Keratinocyte (primary cell): Measurements from ENCODE around the gene DCN. TPM values are rescaled to one million over a fixed set of nuclear protein-coding genes. Genes with fewer than 3 reads are reported as not detected.

ENCODE experiments used
- DNase-seq: peaks from one replicate; pipeline ENCODE4 v3.0.0-alpha.2; 2011; ENCODE audit warnings: low read depth, missing footprints, low spot score
- FAIRE-seq: peaks from 2 replicates; lab custom pipeline; 2011; peaks lifted over from hg19 to GRCh38; lab: Jason Lieb, UNC
- H2AFZ ChIP-seq: 2 replicates; pipeline ENCODE4 v1.6.0; 2012; ENCODE audit warnings: low read length, control low read depth, inconsistent platforms; ENCODE audit not compliant: control insufficient read depth
- H3K27ac ChIP-seq: 2 replicates; pipeline ENCODE4 v1.5.1; 2011; ENCODE audit warnings: low read length; ENCODE audit not compliant: control insufficient read depth, insufficient read depth
- H3K27me3 ChIP-seq: 3 replicates; pipeline ENCODE4 v1.6.0; 2011; ENCODE audit warnings: low read length; ENCODE audit not compliant: control insufficient read depth, insufficient read depth; ENCODE audit errors: extremely low read depth
- H3K36me3 ChIP-seq, 2 experiments: 2 replicates in 1 of 2; 3 replicates in 1 of 2; pipeline ENCODE4 v1.5.1; 2011; ENCODE audit warnings: low read length in 2 of 2, mild to moderate bottlenecking in 1 of 2; ENCODE audit not compliant: control insufficient read depth in 2 of 2, insufficient read depth in 2 of 2; ENCODE audit errors: extremely low read depth in 1 of 2
- H3K4me1 ChIP-seq: 3 replicates; pipeline ENCODE4 v1.5.1; 2011; ENCODE audit warnings: low read length; ENCODE audit not compliant: control insufficient read depth, insufficient read depth; ENCODE audit errors: extremely low read depth
- H3K4me2 ChIP-seq: 3 replicates; pipeline ENCODE4 v1.6.0; 2011; ENCODE audit warnings: low read depth, low read length; ENCODE audit not compliant: control insufficient read depth, insufficient read depth; ENCODE audit errors: extremely low read depth
- H3K4me3 ChIP-seq, 3 experiments: fragments of 200-600 bp in 1 of 3; sonication (generic) in 1 of 3; 2 replicates in 2 of 3; 3 replicates in 1 of 3; pipeline ENCODE4 v1.5.1; 2011 to 2016; ENCODE audit warnings: low read length in 3 of 3, mild to moderate bottlenecking in 3 of 3, control low read depth in 2 of 3, inconsistent platforms in 1 of 3, low read depth in 1 of 3, mixed read lengths in 1 of 3, mixed run types in 1 of 3, moderate library complexity in 1 of 3; ENCODE audit not compliant: control insufficient read depth in 2 of 3, insufficient read depth in 2 of 3; ENCODE audit errors: extremely low read depth in 1 of 3
- H3K79me2 ChIP-seq: 2 replicates; pipeline ENCODE4 v1.6.0; 2012; ENCODE audit warnings: low read length; ENCODE audit not compliant: control insufficient read depth, insufficient read depth
- H3K9ac ChIP-seq: 3 replicates; pipeline ENCODE4 v1.6.0; 2011; ENCODE audit warnings: low read length; ENCODE audit not compliant: control insufficient read depth, insufficient read depth; ENCODE audit errors: extremely low read depth
- H3K9me1 ChIP-seq: 3 replicates; pipeline ENCODE4 v1.6.0; 2011; ENCODE audit warnings: low read length; ENCODE audit not compliant: control insufficient read depth, insufficient read depth; ENCODE audit errors: extremely low read depth
- H3K9me3 ChIP-seq: 2 replicates; pipeline ENCODE4 v1.5.1; 2012; ENCODE audit warnings: low read depth, low read length; ENCODE audit not compliant: control insufficient read depth
- H4K20me1 ChIP-seq: 3 replicates; pipeline ENCODE4 v1.6.0; 2011; ENCODE audit warnings: low read length; ENCODE audit not compliant: control insufficient read depth, insufficient read depth; ENCODE audit errors: extremely low read depth
- CTCF ChIP-seq, 3 experiments: IDR thresholded peaks in 1 of 3; conservative IDR thresholded peaks in 1 of 3; optimal IDR thresholded peaks in 1 of 3; 2 replicates in 2 of 3; 3 replicates in 1 of 3; pipeline versions ENCODE3 to v1.5.1; 2011; ENCODE audit warnings: low read length in 3 of 3, mild to moderate bottlenecking in 3 of 3, moderate library complexity in 2 of 3, control low read depth in 1 of 3, inconsistent platforms in 1 of 3; ENCODE audit not compliant: insufficient read depth in 2 of 3; ENCODE audit errors: extremely low read depth in 1 of 3
- EZH2 ChIP-seq: IDR thresholded peaks from one replicate; pipeline ENCODE4 v1.6.1; 2012; ENCODE audit warnings: inconsistent platforms, mild to moderate bottlenecking, low read length, moderate library complexity
- dilution Hi-C: fragments of 300-500 bp; cut with MboI; formaldehyde crosslinking; loops from one replicate; pipeline ENCODE4 v1.7.0; 2020; ENCODE audit warnings: low sequenced_read_pairs; ENCODE audit not compliant: extremely low pct_ligation_motif_present
- polyA plus RNA-seq, 5 experiments: library from polyadenylated mRNA; depleted of rRNA in 3 of 5; stranded (reverse) in 3 of 5; stranded (forward) in 1 of 5; unstranded in 1 of 5; fragments of >200 nt; gene quantifications; 1 replicate in 1 of 5; 2 replicates in 3 of 5; 3 replicates in 1 of 5; pipeline versions ENCODE4 v1.2.1 to v1.2.3, GENCODE V29; 2011 to 2012; ENCODE audit warnings: missing spikeins in 2 of 5, low read depth in 1 of 5, low replicate concordance in 1 of 5

DCN gene
- polyA plus RNA-seq, 1 donor (not counting 4 experiments of a cell fraction or from before 2014, with no cell fraction given): 2.5 TPM

- Histone ChIP-seq H3K9ac (no peak overlapping the region), H2AFZ (no peak overlapping the region), H3K27me3 (no peaks in the 10 kb centered on the region), H3K9me3 (no peaks in the 10 kb centered on the region), H3K27ac (no peak overlapping the region), H3K4me3 (no peak overlapping the region), H3K79me2 (no peaks in the 10 kb centered on the region), H3K9me1 (no peaks in the 10 kb centered on the region), H4K20me1 (no peaks in the 10 kb centered on the region), H3K4me1 (peaks cover 13% of the 10 kb centered on the region), H3K36me3 (no peaks in the 10 kb centered on the region), H3K4me2 (peak overlapping the region; percentile 29)
- DNase-seq (no peak), FAIRE-seq (peak; percentile 69)
- no peak for TF ChIP-seq EZH2
- TF ChIP-seq CTCF (optimal IDR thresholded peaks at IDR 0.05 in 1 of 3, IDR thresholded peaks at IDR 0.05 in 1 of 3, conservative IDR thresholded peaks at IDR 0.05 in 1 of 3; ENCODE audit: extremely low read depth in 1 of 3, insufficient read depth in 2 of 3, low read length in 3 of 3): no peak
- dilution Hi-C loops: no loop called here
Observed at GRCh38 chr12:91189516-91189915, 6.9 kb upstream of the DCN start.

GRCh38 chr12:91188778-91189177 lies 6.2 kb upstream of the DCN start:
- Histone ChIP-seq H3K9me1 (no peaks in the 10 kb centered on the region), H3K4me2 (no peak overlapping the region), H3K4me1 (peaks cover 13% of the 10 kb centered on the region), H3K27ac (no peak overlapping the region), H3K4me3 (no peak overlapping the region), H2AFZ (no peak overlapping the region), H3K9ac (no peak overlapping the region), H3K36me3 (no peaks in the 10 kb centered on the region), H4K20me1 (no peaks in the 10 kb centered on the region), H3K27me3 (no peaks in the 10 kb centered on the region), H3K9me3 (no peaks in the 10 kb centered on the region), H3K79me2 (no peaks in the 10 kb centered on the region)
- dilution Hi-C loops: no loop called here
- no peak for DNase-seq
- no peak for TF ChIP-seq CTCF (optimal IDR thresholded peaks at IDR 0.05 in 1 of 3, IDR thresholded peaks at IDR 0.05 in 1 of 3, conservative IDR thresholded peaks at IDR 0.05 in 1 of 3; ENCODE audit: extremely low read depth in 1 of 3, insufficient read depth in 2 of 3, low read length in 3 of 3)
- TF ChIP-seq EZH2: no peak
- FAIRE-seq: no peak
